Measurements from ENCODE around the gene DVL1. TPM values are rescaled to one million over a fixed set of nuclear protein-coding genes. Genes with fewer than 3 reads are reported as not detected.
"Not testable (repeated sequence)": the region's sequence is repeated elsewhere in the genome, so short reads cannot be mapped to it uniquely, and the experiment has no call there.

The DVL1 gene
- 10 to 100 TPM; 24.6 to 52.2 (median 45.6) TPM for polyA plus RNA-seq (ENCODE audit: insufficient read length in 4 of 4)

GRCh38 chr1:1349256-1350012 is at the start of gene DVL1:
Gene DVL1, minus strand, starts transcription at chr1:1349418. Its CDS starts 353 bp downstream, at chr1:1349065.
- DNase-seq (ENCODE audit: low read depth in 4 of 4, low spot score in 2 of 4), result no peak

DNA sequence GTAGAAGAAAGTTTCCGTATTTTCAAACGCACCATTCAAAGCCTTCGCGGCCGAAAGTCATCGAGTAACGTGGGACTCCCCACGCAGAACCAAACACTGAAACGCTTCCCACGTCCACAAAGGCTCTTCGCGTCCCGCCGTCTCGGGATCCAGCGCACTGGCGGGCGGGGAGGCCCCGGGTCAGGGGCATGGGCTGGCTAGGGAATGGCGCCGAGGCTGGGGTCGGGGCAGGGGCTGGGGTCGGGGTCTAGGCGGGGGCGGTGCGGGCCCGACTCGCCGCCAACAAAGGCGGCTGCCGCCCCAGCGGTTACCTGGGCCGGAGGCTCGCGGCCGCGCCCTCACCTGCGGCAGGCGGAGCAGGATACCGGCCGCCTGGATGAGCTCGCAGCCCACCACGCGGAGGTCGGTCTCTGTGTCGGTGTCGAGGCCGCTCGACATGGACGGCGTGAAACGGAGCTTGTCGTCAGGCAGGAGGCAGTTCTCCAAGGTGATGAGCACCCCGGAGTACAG is 49.5 kb upstream of the DVL1 start:
- no peak for DNase-seq (ENCODE audit: low read depth in 4 of 4, low spot score in 2 of 4)

GRCh38 chr1:1397839-1398523 is 48.8 kb upstream of the DVL1 start:
- no peak for DNase-seq (ENCODE audit: low read depth in 4 of 4, low spot score in 2 of 4)

DNA sequence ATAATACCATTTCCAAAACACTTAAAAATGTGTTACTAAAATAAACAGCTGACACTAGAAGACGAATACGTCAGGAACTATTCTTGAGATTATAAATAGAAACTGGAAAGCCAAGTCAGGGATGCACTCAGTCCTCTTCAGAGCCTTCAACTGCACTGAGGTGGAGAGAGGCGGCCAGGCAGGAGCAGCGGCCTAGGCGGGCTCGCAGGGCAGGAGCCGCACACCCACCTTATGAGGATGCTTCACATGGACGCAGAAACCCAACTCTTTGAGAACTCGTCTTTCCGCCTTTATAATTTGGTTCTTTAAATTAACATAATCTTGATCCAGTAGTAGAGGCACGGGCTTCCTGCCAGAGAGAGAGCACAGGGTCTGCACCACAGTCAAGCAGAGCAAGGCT is 45.9 kb upstream of the DVL1 start:
- DNase-seq (ENCODE audit: low read depth in 4 of 4, low spot score in 2 of 4), result no peak

DNA sequence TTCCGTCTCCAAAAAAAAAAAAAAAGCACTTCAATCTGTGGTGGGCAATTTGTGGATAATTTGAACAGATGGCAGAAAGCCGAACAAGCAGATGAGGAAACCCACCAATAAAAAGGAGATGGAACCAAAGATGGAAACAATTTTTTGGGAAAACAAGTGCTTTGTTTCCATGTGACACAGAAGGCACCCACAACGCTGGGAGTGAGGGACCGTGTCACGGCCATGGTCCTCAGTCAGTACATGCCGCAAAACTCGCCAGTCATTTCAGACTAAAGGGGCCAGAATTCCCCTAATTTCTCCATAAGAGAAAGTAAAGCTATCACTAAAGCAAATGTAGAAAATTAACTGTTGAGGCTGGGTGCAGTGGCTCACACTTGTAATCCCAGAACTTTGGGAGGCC is 44.9 kb upstream of the DVL1 start:
- no peak for DNase-seq (ENCODE audit: low read depth in 4 of 4, low spot score in 2 of 4)

GRCh38 chr1:1393428-1393827 is 44.2 kb upstream of the DVL1 start:
- DNase-seq (ENCODE audit: low read depth in 4 of 4, low spot score in 2 of 4), result no peak

- no peak for DNase-seq (ENCODE audit: low read depth in 4 of 4, low spot score in 2 of 4)
Observed at GRCh38 chr1:1393014-1393413, 43.8 kb upstream of the DVL1 start.

GRCh38 chr1:1391225-1391624 is 42.0 kb upstream of the DVL1 start:
- DNase-seq (ENCODE audit: low read depth in 4 of 4, low spot score in 2 of 4), result no peak

- no peak for DNase-seq (ENCODE audit: low read depth in 4 of 4, low spot score in 2 of 4)
Observed at GRCh38 chr1:1390675-1391074, 41.5 kb upstream of the DVL1 start.

GRCh38 chr1:1388078-1388472 is 38.9 kb upstream of the DVL1 start:
- DNase-seq (ENCODE audit: low read depth in 4 of 4, low spot score in 2 of 4), result no peak

- no peak for DNase-seq (ENCODE audit: low read depth in 4 of 4, low spot score in 2 of 4)
Observed at GRCh38 chr1:1387098-1388077, 38.2 kb upstream of the DVL1 start.

GRCh38 chr1:1385931-1386330 is 36.7 kb upstream of the DVL1 start:
- no peak for DNase-seq (ENCODE audit: low read depth in 4 of 4, low spot score in 2 of 4)

DNA sequence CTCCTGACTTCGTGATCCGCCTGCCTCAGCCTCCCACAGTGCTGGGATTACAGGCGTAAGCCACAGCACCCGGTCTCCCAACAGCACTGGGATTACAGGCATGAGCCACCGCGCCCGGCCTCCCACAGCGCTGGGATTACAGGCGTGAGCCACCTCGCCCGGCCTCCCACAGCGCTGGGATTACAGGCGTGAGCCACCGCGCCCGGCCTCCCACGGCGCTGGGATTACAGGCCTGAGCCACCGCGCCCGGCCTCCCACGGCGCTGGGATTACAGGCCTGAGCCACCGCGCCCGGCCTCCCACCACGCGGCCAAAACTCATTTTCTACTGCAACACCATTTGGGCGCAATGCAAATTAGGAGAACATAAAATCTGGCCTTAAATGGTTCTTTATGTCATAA is 36.1 kb upstream of the DVL1 start:
- not testable (repeated sequence) for DNase-seq (ENCODE audit: low read depth in 4 of 4, low spot score in 2 of 4)

DNA sequence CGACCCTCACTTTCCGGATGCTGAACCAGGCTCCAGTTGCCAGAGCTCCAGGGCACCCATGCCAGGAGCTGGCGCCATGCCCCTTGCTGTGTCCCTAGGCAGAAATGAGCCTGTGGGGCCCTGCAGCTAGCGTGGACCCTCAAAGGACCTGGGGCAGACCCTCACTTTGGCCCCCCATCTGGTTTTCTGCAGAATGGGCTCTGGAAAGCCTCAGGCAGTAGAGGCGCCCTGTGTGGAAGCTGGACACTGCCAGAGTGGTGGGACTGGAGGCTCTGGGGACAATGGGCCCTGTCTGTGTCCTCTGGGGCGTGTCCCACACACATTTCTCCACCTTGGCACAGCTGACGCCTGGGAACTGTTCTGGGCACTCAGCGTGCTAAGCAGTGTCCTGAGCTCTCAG is 32.1 kb upstream of the DVL1 start:
- DNase-seq (ENCODE audit: low read depth in 4 of 4, low spot score in 2 of 4), result no peak

GRCh38 chr1:1380860-1381259 is 31.6 kb upstream of the DVL1 start:
- DNase-seq (ENCODE audit: low read depth in 4 of 4, low spot score in 2 of 4), result no peak

GRCh38 chr1:1377540-1378205 is 28.5 kb upstream of the DVL1 start:
- no peak for DNase-seq (ENCODE audit: low read depth in 4 of 4, low spot score in 2 of 4)

DNA sequence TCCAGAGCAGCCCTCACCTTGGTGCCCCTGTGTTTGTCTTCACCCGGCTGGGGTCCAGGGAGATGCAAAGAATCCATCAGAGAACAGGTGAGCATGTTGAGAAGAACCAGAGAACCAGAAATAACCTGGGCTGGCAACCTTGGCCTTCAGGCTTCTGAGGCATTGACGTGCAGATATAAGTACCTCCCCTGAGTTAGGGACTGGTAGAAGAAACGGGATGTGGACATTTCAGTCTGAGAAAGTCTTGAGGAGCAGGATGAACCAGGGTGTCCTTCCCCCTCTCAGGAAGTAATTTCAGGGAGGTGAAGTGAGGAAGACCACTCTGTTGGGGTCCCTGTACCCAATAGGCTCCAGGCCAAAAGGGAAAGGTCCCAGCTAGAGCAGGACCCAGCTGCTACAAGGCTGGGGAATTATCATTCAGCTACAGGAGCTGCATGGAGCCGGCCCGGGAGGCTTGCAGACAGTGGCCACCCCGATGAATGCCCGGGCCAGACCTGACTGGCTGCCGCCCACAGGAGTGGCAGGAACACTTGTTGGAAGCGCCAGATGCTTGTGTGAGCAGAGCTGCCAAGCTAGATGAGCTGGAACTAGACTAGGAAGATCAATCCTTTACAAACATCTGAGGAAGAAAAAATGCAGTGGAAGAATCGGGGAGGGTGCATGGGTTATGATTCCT is 27.5 kb upstream of the DVL1 start:
- DNase-seq (ENCODE audit: low read depth in 4 of 4, low spot score in 2 of 4), result no peak

- peak; percentile 97 to 100 (median 100) for DNase-seq (ENCODE audit: low read depth in 4 of 4, low spot score in 2 of 4)
Observed at GRCh38 chr1:1374929-1375662, 25.9 kb upstream of the DVL1 start, which contains the start of gene AURKAIP1. Gene AURKAIP1, minus strand, starts transcription at chr1:1375207. Its CDS starts 451 bp downstream, at chr1:1374756.

GRCh38 chr1:1374589-1374928 is 25.3 kb upstream of the DVL1 start:
- DNase-seq (ENCODE audit: low read depth in 4 of 4, low spot score in 2 of 4), result no peak

Measured in left renal cortex interstitium (tissue), 4 donors.